Esophagus (tissue), 2 donors: ENCODE measurements around the gene PRR16. TPM values are rescaled to one million over a fixed set of nuclear protein-coding genes. Genes with fewer than 3 reads are reported as not detected.

Experiments
- H3K27ac ChIP-seq, 2 donors: one replicate each; pipeline ENCODE4 v1.5.1; 2013; ENCODE audit warnings: low read depth in 2 of 2, mild to moderate bottlenecking in 2 of 2, inconsistent platforms in 1 of 2, low read length in 1 of 2, moderate library complexity in 1 of 2
- H3K27me3 ChIP-seq, 2 donors: one replicate each; pipeline ENCODE4 v1.6.1; 2013; ENCODE audit warnings: low read length in 2 of 2, control low read depth in 1 of 2, mild to moderate bottlenecking in 1 of 2; ENCODE audit not compliant: insufficient read depth in 2 of 2, control insufficient read depth in 1 of 2
- H3K36me3 ChIP-seq, 2 donors: one replicate each; pipeline ENCODE4 v1.6.1; 2013; ENCODE audit warnings: low read length in 1 of 2; ENCODE audit not compliant: control insufficient read depth in 2 of 2, insufficient read depth in 2 of 2
- H3K4me1 ChIP-seq, 2 donors: one replicate each; pipeline ENCODE4 v1.6.1; 2013; ENCODE audit warnings: low read length in 1 of 2; ENCODE audit not compliant: control insufficient read depth in 2 of 2, insufficient read depth in 2 of 2
- H3K4me3 ChIP-seq, 2 donors: one replicate each; pipeline ENCODE4 v1.5.1; 2013; ENCODE audit warnings: low read length in 2 of 2, mild to moderate bottlenecking in 2 of 2, low read depth in 1 of 2, moderate library complexity in 1 of 2
- H3K9me3 ChIP-seq, 2 donors: one replicate each; pipeline ENCODE4 v1.6.1; 2013; ENCODE audit warnings: mild to moderate bottlenecking in 2 of 2, low read depth in 1 of 2, low read length in 1 of 2, moderate library complexity in 1 of 2; ENCODE audit not compliant: control insufficient read depth in 2 of 2, insufficient read depth in 1 of 2
- WGBS, 2 donors: extraction: QIAGEN DNeasy Blood & Tissue Kit; methylation state at CpG; one replicate each; pipeline ENCODE4 v1.1.7; 2013; 5-methylcytosine and 5-hydroxymethylcytosine counted together
- polyA plus RNA-seq, 2 donors: library from polyadenylated mRNA; stranded (reverse); fragments of 200-250 nt; gene quantifications; one replicate each; pipeline ENCODE4 v1.2.3, GENCODE V29; 2013
- donor health status: healthy with polysubstance abuse.
- donor health status: Bipolar disorder and iron deficiency.

Gene PRR16
- polyA plus RNA-seq, 2 donors: 0.35 to 0.38 TPM

- Histone ChIP-seq H3K36me3 (no peaks in the 10 kb centered on the region), H3K4me1 (no peaks in the 10 kb centered on the region), H3K4me3 (no peak overlapping the region), H3K27me3 (no peaks in the 10 kb centered on the region), H3K9me3 (no peaks in the 10 kb centered on the region), H3K27ac (no peak overlapping the region)
These were observed 242.8 kb downstream of the PRR16 start for GRCh38 chr5:120706877-120707276.

DNA sequence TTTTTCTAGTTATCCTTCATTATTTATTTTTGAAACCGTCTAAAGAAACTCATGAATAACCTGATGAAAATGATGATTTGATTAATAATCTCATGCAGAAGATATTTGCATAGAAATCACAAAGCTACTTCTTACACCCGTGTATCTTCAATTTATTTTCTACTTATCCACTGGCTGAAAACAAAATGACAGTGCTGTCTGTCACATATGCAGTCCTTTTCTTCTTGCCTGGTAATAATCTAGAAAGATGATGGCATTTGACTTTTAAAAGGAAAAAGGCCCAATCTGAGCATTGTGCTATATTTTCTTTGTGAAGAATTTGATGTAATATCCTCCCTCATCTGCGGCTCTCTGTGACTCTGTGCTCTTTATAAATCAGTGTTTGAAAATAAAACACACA, 253.3 kb downstream of the PRR16 start:
- WGBS, 2 donors: 72 to 74% methylated on average over 3 of the region's 3 CpGs
- no peak overlapping the region for H3K4me3 ChIP-seq
- no peaks in the 10 kb centered on the region for H3K27me3 ChIP-seq

GRCh38 chr5:120730214-120730613, 266.1 kb downstream of the PRR16 start:
- H3K4me1 ChIP-seq: no peaks in the 10 kb centered on the region
- H3K9me3 ChIP-seq: peaks cover 0 to 2% of the 10 kb centered on the region in 2 donors
- no peaks in the 10 kb centered on the region for H3K36me3 ChIP-seq
- H3K27ac ChIP-seq: no peak overlapping the region
- no peak overlapping the region for H3K4me3 ChIP-seq
- H3K27me3 ChIP-seq: no peaks in the 10 kb centered on the region

More for the DNA sequence above, 253.3 kb downstream of the PRR16 start:
- H3K27ac ChIP-seq: no peak overlapping the region
- H3K4me1 ChIP-seq: no peaks in the 10 kb centered on the region
- H3K9me3 ChIP-seq: no peaks in the 10 kb centered on the region
- no peaks in the 10 kb centered on the region for H3K36me3 ChIP-seq

DNA sequence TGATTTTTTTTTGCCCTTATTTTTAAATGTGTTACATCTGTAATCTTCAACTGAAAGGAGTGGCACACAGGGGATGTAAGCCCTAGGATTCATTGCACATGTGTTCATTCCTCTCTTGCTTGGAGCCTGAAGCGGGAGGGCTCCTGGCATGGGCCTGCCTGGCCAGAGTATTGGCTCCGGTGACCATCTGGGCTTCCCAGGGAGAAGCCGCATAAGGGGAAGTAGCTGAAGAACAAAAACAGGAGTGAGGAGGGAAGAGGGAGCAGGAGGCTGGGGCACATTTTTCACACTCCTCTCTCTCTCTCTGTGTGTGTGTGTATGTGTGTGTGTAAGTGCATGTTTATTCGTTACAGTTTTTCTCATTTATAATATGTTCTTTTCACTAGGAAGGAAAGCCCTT, 269.9 kb downstream of the PRR16 start:
- no peaks in the 10 kb centered on the region for H3K4me1 ChIP-seq
- no peak overlapping the region for H3K27ac ChIP-seq
- H3K4me3 ChIP-seq: no peak overlapping the region
- WGBS, 2 donors: 56 to 67% methylated on average over 4 of the region's 4 CpGs
- no peaks in the 10 kb centered on the region for H3K36me3 ChIP-seq
- no peaks in the 10 kb centered on the region for H3K27me3 ChIP-seq
- peaks cover 0 to 2% of the 10 kb centered on the region in 2 donors for H3K9me3 ChIP-seq

DNA sequence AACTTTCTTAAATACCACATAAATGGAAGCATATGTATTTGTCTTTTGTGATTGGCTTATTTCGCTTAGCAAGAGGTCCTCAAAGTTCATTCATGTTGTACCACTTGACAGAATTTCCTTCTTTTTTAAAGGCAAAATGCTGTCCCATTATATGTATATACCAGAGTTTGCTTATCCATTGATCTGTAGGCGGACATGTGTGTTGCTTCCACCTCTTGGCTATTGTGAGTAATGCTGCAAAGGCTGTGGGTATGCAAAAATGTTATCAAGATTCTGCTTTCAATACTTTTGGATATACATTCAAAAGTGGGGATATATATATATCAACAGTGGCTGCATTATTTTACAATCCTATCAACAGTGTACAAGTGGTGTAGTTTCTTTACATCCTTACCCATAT, 271.0 kb downstream of the PRR16 start:
- no peak overlapping the region for H3K4me3 ChIP-seq
- no peaks in the 10 kb centered on the region for H3K27me3 ChIP-seq
- WGBS, 2 donors: 81 to 87% methylated on average over 2 of the region's 2 CpGs
- no peaks in the 10 kb centered on the region for H3K36me3 ChIP-seq
- H3K27ac ChIP-seq: no peak overlapping the region
- H3K9me3 ChIP-seq: peaks cover 0 to 2% of the 10 kb centered on the region in 2 donors
- H3K4me1 ChIP-seq: no peaks in the 10 kb centered on the region
